ENCODE data around the gene DNAJC12.

The DNAJC12 gene

DNA sequence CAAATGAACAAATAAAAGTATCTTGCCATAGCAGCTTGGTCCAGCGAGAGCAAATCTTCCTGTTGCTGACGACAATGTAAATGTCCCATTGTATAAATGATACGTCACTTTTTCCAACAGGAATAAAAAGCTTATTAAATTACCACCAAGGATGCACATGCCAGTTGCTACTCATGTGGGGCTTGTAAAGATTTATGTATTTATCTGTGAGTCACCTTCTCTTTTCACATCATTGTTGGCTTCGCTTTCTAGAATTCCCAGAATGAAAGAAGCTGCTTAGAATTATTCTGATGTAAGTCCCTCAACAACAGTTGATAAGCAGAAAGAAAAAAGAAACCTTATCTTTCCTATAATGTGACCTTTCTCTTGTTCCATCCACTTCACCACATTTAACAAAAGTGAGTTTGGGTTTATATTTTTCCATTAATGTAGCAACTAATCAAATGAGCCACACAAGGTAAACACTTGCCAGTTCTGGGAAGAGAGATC, 22.4 kb downstream of the DNAJC12 start:
- ATAC-seq (peak; percentile 73), DNase-seq (ENCODE audit: low spot score in 2 of 2) (no peak)
- no peaks in the 10 kb centered on the region for H3K36me3 Mint-ChIP-seq
- no peaks in the 10 kb centered on the region for H3K9me3 Mint-ChIP-seq
- no peak overlapping the region for H3K4me3 Mint-ChIP-seq
- H3K27ac Mint-ChIP-seq: no peak overlapping the region
- H3K4me1 Mint-ChIP-seq: peaks cover 17% of the 10 kb centered on the region

DNA sequence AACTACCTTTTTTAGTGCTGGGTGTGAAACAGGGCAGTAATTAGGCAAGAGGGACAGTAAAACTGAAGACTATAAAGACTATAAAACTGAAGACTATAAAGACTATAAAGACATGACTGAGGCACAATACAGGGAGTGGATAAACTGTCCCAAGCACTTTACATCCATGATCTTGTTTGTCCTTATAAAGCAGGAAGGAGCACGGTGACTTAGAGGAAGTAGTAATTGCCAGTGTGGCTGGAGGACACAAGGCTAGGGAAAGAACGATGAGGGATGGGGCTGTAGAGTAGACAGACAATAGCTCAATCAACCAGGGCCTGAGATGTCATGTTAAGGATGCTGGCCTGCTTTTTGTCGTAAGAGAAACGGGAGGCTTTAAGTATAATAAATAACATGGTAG, 26.0 kb downstream of the DNAJC12 start:
- no peak overlapping the region for H3K27ac Mint-ChIP-seq
- H3K9me3 Mint-ChIP-seq: no peaks in the 10 kb centered on the region
- ATAC-seq: no peak
- no peak for DNase-seq (ENCODE audit: low spot score in 2 of 2)
- H3K4me3 Mint-ChIP-seq: no peak overlapping the region
- no peaks in the 10 kb centered on the region for H3K36me3 Mint-ChIP-seq
- peaks cover 5% of the 10 kb centered on the region for H3K4me1 Mint-ChIP-seq

DNA sequence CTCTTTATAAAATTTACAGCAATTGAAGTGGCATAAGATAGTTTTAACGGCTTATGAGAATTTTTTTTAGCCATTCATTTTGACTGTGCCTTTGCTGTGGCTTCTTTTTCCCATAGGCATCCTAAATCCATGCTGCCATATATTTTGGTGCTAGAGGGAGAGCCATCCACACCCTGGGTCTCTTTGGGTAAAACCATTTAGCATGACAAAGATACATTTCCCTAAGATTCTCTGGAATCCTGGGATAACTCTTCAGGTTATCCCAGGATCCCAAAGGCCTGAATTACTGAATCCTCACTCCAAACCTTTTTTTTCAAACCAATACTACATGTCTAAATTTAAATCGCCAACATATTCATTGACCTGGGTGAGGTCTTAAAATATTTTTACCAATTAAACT, 28.9 kb downstream of the DNAJC12 start:
- Mint-ChIP-seq H3K36me3 (no peaks in the 10 kb centered on the region), H3K4me3 (no peak overlapping the region), H3K27ac (no peak overlapping the region), H3K9me3 (no peaks in the 10 kb centered on the region), H3K4me1 (peaks cover 3% of the 10 kb centered on the region)
- DNase-seq (ENCODE audit: low spot score in 2 of 2) (no peak), ATAC-seq (no peak)

DNA sequence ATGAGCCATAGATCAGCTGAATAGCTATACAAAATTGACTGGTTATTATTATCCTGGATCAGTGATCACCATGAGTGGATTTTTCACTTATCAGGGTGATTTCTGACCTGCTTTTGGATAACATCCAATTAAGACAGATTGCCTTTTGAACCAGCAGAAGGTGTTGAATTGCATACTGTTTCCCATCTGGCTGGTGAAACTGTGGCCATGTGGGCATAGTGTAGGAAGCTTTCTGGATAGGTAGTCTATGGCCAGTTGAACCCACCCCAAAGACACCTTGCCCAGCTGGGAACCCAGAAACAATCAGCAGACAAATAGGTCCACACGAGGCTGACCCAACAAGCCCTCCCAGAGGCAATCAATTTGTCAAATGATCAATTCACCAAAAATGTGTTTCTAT, 29.3 kb downstream of the DNAJC12 start:
- H3K4me3 Mint-ChIP-seq: no peak overlapping the region
- H3K4me1 Mint-ChIP-seq: peaks cover 7% of the 10 kb centered on the region
- H3K36me3 Mint-ChIP-seq: no peaks in the 10 kb centered on the region
- H3K27ac Mint-ChIP-seq: no peak overlapping the region
- H3K9me3 Mint-ChIP-seq: no peaks in the 10 kb centered on the region
- ATAC-seq (no peak), DNase-seq (ENCODE audit: low spot score in 2 of 2) (no peak)

DNA sequence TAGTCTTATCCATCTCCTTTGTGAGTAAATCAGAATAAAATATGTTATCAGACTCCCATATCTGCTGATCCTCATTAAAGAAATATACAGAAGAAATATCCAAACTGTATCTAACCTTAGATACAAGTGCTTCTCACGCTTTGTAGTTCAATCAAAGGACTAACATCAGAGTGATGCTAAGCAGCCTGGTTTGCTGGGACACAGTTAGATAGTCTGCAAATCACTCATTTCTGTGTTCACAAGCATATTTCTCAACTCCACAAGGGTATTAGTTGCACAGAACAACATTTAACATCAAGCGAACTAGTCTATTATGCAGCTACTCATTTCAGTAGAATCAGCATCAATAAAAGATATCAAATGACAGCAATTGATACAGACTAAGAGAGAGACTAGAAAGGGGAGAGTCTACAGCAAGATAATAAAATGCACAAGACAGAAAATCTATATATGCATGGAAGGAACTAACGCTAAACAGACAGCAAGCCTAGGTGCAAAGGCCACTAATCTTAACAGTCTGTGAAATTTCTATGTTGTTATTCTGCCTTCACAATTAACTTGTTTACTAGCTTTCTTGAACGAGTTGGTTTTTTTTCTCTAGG, 30.0 kb downstream of the DNAJC12 start:
- no peak for ATAC-seq
- H3K4me1 Mint-ChIP-seq: peaks cover 10% of the 10 kb centered on the region
- no peak overlapping the region for H3K4me3 Mint-ChIP-seq
- H3K36me3 Mint-ChIP-seq: no peaks in the 10 kb centered on the region
- DNase-seq (ENCODE audit: low spot score in 2 of 2): no peak
- H3K9me3 Mint-ChIP-seq: no peaks in the 10 kb centered on the region
- H3K27ac Mint-ChIP-seq: no peak overlapping the region

DNA sequence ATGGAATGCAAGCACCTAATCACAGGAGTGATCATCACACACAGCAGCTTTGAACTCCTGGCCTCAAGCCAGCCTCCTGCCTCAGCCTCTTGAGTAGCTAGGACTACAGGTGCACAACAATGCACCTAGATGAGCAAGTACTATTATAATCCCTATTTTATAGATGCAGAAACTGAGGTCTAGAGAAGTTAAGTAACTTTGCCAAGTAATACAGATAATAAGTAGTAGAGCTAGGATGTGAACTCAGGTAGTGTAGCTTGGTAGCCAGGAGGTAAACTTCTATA, 33.7 kb downstream of the DNAJC12 start:
- DNase-seq (ENCODE audit: low spot score in 2 of 2) (no peak), ATAC-seq (no peak)
- no peaks in the 10 kb centered on the region for H3K9me3 Mint-ChIP-seq
- no peak overlapping the region for H3K4me3 Mint-ChIP-seq
- H3K4me1 Mint-ChIP-seq: peaks cover 10% of the 10 kb centered on the region
- no peaks in the 10 kb centered on the region for H3K36me3 Mint-ChIP-seq
- H3K27ac Mint-ChIP-seq: peak overlapping the region; percentile 37

DNA sequence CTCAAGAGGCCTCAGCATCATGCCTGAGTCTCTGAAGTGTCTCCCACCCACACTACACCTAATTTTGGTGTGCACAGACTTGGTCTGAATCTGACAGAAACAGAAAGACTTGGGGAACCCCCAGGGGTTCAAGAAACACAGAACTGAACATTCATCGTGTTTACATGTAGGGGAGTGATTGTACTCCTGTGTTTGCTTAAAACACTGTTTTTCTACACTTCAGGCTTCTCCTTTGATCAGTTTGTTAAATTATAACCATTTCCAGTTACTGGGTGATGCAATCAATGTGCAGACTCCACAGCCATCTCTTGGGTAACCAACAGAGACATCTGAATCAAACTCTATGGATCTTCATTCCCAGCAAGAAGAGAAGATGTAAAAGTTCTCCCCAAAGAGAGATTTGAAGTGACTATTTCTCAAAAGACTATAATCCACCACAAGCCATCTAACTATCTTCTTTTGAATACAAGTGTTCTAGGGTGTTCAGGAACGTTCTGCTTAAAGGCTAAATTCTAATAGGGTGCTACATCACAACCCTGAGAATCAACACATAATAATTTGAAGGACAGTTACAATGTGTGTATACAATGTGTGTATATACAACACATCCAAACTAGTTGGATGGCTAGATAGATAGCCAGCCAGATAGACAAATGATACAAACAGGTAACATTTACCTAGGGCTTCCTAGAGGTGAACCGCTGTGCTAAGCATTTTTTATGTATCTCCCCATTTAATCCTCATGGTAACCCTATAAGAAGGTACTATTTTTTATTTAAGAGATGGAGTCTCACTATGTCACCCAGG, 34.2 kb downstream of the DNAJC12 start:
- H3K27ac Mint-ChIP-seq: peak overlapping the region; percentile 37
- ATAC-seq (peak; percentile 97), DNase-seq (ENCODE audit: low spot score in 2 of 2) (no peak)
- no peak overlapping the region for H3K4me3 Mint-ChIP-seq
- H3K9me3 Mint-ChIP-seq: no peaks in the 10 kb centered on the region
- peaks cover 10% of the 10 kb centered on the region for H3K4me1 Mint-ChIP-seq
- no peaks in the 10 kb centered on the region for H3K36me3 Mint-ChIP-seq

DNA sequence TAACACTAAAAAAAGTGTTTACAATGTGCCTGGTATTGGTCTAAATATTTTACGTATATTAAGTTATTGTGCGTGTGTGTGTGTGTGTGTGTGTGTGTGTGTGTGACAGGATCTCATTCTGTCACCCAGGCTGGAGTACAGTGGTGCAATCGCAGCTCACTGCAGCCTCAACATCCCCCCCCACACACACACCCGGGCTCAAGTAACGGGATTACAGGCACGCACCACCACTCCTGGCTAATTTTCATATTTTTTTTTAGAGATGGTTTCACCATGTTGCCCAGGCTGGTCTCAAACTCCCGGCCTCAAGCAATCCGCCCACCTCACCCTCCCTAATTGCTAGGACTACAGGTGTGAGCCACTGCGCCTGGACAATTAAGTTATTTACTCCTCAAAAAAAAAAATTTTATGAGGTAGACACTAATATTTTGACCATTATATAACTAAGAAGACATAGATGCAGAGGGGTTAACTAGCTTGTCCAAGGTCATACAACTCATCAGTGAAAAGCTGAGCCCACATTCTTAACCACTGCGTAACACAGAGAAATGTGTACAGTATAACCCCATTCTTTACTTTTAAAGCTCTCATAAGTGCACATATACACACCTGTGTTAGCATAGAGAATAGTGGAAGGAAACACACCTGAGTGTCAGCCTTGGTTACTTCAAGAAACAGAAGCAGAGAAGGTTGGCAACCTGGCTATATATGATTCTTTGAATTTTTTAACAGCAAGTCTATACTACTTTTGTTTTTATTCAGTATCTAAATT, 35.0 kb downstream of the DNAJC12 start:
- no peak overlapping the region for H3K4me3 Mint-ChIP-seq
- no peaks in the 10 kb centered on the region for H3K36me3 Mint-ChIP-seq
- H3K9me3 Mint-ChIP-seq: no peaks in the 10 kb centered on the region
- peak; percentile 55 for ATAC-seq
- peaks cover 10% of the 10 kb centered on the region for H3K4me1 Mint-ChIP-seq
- no peak for DNase-seq (ENCODE audit: low spot score in 2 of 2)
- H3K27ac Mint-ChIP-seq: no peak overlapping the region

DNA sequence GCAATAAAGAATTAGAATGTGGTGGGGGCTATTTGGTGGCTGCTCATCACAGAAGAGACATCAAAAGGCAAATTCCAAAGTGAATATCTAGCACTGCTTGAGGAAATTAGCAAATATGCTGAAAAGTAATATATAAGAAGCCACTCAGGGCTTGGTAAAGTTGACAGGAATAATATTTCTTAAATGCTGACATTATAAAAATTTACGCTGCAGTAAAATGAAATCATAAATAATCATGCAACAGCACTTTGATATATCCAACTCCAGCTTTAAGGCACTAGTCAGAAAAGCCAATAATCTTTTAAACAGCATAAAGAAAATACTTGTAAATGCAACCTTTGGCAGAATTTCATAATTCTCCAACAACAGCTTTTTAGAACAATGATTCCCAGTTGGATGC, 36.9 kb downstream of the DNAJC12 start:
- no peak overlapping the region for H3K4me3 Mint-ChIP-seq
- no peak for ATAC-seq

DNA sequence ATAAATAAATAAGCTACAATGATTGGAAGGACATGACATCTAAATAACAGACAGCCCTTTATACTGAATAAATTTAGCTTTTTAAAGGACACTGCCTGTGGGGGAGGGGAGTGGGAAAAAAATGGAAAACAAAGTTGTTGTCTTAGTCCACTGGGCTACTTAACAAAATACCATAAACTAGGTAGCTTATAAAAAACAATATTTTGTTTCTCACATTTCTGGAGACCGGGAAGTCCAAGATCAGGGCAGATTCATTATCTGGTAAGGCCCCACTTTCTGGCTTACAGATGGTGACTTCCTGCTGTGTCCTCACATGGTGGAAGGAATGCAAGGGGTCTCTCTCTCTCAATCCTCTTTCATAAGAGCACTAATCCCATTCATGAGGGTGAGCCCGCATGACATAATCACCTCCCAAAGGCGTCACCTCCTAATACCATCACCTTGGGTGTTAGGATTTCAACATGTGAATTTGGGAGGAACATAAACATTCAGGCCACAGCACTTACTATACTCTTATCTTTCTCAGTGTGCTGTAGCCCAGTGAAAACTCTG, 43.0 kb downstream of the DNAJC12 start:
- no peaks in the 10 kb centered on the region for H3K36me3 Mint-ChIP-seq
- H3K4me1 Mint-ChIP-seq: peaks cover 15% of the 10 kb centered on the region
- no peaks in the 10 kb centered on the region for H3K9me3 Mint-ChIP-seq
- H3K4me3 Mint-ChIP-seq: no peak overlapping the region
- DNase-seq (ENCODE audit: low spot score in 2 of 2) (no peak), ATAC-seq (no peak)
- H3K27ac Mint-ChIP-seq: no peak overlapping the region

More for the DNA sequence above, 36.9 kb downstream of the DNAJC12 start:
- H3K27ac Mint-ChIP-seq: no peak overlapping the region
- H3K36me3 Mint-ChIP-seq: no peaks in the 10 kb centered on the region
- H3K9me3 Mint-ChIP-seq: no peaks in the 10 kb centered on the region
- no peak for DNase-seq (ENCODE audit: low spot score in 2 of 2)
- peaks cover 10% of the 10 kb centered on the region for H3K4me1 Mint-ChIP-seq

DNA sequence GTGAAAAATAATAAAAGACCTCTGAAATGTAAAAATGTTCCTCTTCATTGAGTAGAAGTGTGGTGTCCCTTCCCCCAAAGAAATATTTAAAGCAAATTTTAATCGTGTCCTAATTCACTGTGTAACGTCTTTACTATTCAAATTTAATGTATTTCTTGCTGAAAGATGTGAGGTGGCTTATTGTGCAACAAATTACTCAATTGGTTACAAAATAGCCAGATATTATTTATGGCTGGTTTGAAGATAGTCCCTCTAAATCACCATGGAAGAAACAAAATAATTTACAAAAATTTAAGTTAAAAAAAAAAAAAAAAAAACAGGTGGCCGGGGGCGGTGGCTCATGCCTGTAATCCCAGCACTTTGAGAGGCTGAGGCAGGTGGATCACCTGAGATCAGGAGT, 43.7 kb downstream of the DNAJC12 start:
- no peak for ATAC-seq
- no peak overlapping the region for H3K27ac Mint-ChIP-seq
- H3K4me1 Mint-ChIP-seq: peaks cover 15% of the 10 kb centered on the region
- no peak for DNase-seq (ENCODE audit: low spot score in 2 of 2)
- no peaks in the 10 kb centered on the region for H3K36me3 Mint-ChIP-seq
- no peak overlapping the region for H3K4me3 Mint-ChIP-seq
- no peaks in the 10 kb centered on the region for H3K9me3 Mint-ChIP-seq

DNA sequence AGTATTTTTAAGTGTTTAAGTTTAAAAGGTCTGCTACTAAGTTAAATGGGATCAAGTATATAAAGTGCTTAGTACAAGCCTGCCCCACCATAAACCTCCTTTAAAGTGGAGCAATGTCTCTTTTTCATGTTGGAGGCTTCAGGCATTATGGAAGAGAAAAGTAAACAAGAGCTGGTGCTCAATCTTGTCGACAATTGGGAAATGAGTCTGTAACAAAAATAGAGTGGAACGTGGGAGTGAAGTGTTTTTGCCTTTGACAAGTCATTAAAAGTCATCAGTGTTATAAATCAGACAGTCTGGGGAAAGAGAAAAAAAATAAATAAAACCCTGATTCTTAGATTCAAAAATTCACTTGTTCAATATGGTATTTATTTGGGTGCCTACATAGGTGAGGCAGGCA, 44.7 kb downstream of the DNAJC12 start:
- Mint-ChIP-seq H3K4me3 (no peak overlapping the region), H3K9me3 (no peaks in the 10 kb centered on the region), H3K4me1 (peaks cover 20% of the 10 kb centered on the region), H3K27ac (no peak overlapping the region), H3K36me3 (no peaks in the 10 kb centered on the region)
- ATAC-seq (no peak), DNase-seq (ENCODE audit: low spot score in 2 of 2) (no peak)

DNA sequence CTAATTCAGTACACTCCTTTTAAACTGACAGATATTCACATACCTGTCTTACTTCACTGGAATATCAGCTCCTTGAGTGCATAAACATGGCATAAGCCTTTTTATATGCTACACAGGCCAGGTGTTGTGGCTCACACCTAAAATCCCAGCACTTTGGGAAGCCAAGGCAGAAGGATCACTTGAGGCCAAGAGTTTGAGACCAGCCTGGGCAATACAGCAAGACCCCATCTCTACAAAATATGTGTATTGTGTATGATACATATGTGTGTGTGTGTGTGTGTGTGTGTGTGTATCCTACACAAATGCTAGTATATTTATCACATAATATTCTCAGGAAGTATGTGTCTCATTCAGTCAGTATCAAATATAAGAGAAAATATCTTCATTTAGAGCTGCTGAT, 45.3 kb downstream of the DNAJC12 start:
- H3K9me3 Mint-ChIP-seq: no peaks in the 10 kb centered on the region
- H3K4me1 Mint-ChIP-seq: peaks cover 22% of the 10 kb centered on the region
- H3K27ac Mint-ChIP-seq: no peak overlapping the region
- H3K36me3 Mint-ChIP-seq: no peaks in the 10 kb centered on the region
- ATAC-seq (no peak), DNase-seq (ENCODE audit: low spot score in 2 of 2) (no peak)
- no peak overlapping the region for H3K4me3 Mint-ChIP-seq

DNA sequence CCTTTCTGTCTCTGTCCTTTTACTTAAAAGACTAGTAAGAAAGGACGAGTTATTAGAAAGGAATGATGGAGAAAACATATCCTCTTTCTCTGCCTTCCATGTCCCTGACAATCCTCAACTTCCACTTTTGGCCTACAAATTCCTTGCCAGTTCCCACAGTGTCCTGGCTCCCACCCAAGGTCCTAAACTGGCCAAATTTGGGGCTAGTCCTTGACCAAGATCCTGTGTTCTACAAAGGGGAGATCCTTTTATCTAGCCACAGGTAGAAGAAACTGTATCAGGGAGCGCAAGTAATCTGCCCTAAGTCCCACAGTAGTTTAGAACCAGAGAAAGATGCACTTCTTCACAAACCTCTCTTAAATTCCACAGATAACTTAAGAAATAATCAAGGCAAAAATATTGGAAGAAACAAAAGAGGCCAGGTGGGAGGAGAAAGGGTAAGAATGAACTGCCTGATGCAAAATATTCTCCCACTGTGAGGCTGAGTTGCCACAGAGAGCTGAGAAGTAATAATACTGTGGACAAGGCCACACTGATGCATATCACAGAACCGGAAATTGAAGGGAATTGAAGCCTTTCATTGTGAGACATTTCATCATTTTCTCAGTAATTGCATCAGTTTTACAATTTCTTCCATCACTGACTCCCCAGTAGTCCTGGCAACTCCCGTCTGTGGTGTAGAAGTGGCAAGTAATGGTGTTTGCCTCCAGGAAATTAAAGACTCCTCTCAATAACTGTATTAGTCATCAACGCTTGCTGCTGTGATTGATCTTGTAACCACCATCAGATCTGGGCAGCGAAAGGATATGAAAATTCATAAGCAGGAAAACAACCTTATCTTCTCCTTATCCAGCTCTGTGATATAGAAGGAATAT, 47.2 kb downstream of the DNAJC12 start:
- H3K36me3 Mint-ChIP-seq: no peaks in the 10 kb centered on the region
- H3K4me3 Mint-ChIP-seq: no peak overlapping the region
- H3K27ac Mint-ChIP-seq: peak overlapping the region; percentile 69
- H3K9me3 Mint-ChIP-seq: no peaks in the 10 kb centered on the region
- H3K4me1 Mint-ChIP-seq: peaks cover 22% of the 10 kb centered on the region
- ATAC-seq (peak; percentile 88), DNase-seq (ENCODE audit: low spot score in 2 of 2) (no peak)

DNA sequence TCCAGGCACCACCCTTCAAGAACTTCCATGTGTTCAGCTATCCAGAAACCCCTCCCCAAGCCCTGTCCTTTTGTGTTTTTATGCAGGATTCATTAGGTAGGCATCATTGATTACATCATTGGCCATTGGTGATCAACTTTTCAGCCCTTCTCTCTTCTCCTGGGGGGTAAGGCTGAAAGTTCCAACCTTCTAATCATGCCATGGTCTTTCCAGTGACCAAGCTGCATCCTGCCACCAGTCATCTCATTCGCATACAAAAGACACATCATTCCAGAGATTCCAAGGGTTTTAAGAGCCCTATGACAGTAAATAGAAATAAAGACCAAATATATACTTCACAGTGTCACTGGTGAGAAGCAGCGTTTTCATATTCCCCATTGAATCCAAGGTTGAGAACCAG, 48.2 kb downstream of the DNAJC12 start:
- no peaks in the 10 kb centered on the region for H3K36me3 Mint-ChIP-seq
- no peak overlapping the region for H3K4me3 Mint-ChIP-seq
- H3K9me3 Mint-ChIP-seq: no peaks in the 10 kb centered on the region
- H3K27ac Mint-ChIP-seq: no peak overlapping the region
- H3K4me1 Mint-ChIP-seq: peaks cover 28% of the 10 kb centered on the region
- ATAC-seq: no peak
- DNase-seq (ENCODE audit: low spot score in 2 of 2): no peak

Data from stimulated activated effector memory CD8-positive, alpha-beta T cell treated with anti-CD3 and anti-CD28 coated beads, Interleukin-12 subunit alpha, Interleukin-12 subunit beta, amount 100 ng/mL, for 72 hours (primary cell).